HEK293 (cell line): Measurements from ENCODE around the gene SHC4.

Experiments used
- CTCF ChIP-seq: fragments of 450-650 bp; formaldehyde crosslinking; IDR thresholded peaks from 2 replicates; pipeline ENCODE4 v1.5.1; 2016; ENCODE audit warnings: missing biosample characterization, missing genetic modification characterization
- KLF9 ChIP-seq: fragments of 450-650 bp; formaldehyde crosslinking; IDR thresholded peaks from 2 replicates; pipeline ENCODE4 v1.5.1; 2016; ENCODE audit warnings: missing biosample characterization, missing genetic modification characterization, low read depth
- TSHZ1 ChIP-seq: fragments of 450-650 bp; formaldehyde crosslinking; IDR thresholded peaks from 2 replicates; pipeline ENCODE4 v1.5.1; 2016; ENCODE audit warnings: missing biosample characterization, missing genetic modification characterization, borderline replicate concordance
- YY1 ChIP-seq: fragments of 450-650 bp; formaldehyde crosslinking; IDR thresholded peaks from 2 replicates; pipeline ENCODE4 v1.5.1; 2018; ENCODE audit warnings: missing biosample characterization, missing genetic modification characterization
- ZNF239 ChIP-seq: fragments of 450-650 bp; formaldehyde crosslinking; IDR thresholded peaks from 2 replicates; pipeline ENCODE4 v1.5.1; 2016; ENCODE audit warnings: missing biosample characterization, missing genetic modification characterization

- TF ChIP-seq YY1 (tag by site-specific recombination) (no peak), CTCF (no peak), KLF9 (tag by site-specific recombination) (no peak), TSHZ1 (tag by site-specific recombination) (no peak), ZNF239 (tag by site-specific recombination) (no peak)
Observed at GRCh38 chr15:48993380-48993779, 29.7 kb upstream of the SHC4 start.
